Skin of body (tissue), 2 donors: ENCODE results near the gene MINDY3. TPM values are rescaled to one million over a fixed set of nuclear protein-coding genes. Genes with fewer than 3 reads are reported as not detected.
"Not testable (repeated sequence)": the region's sequence is repeated elsewhere in the genome, so short reads cannot be mapped to it uniquely, and the experiment has no call there.

Source experiments
- DNase-seq: peaks from one replicate; lab custom pipeline; 2025; lab: John Stamatoyannopoulos, UW
- total RNA-seq: library from RNA; depleted of rRNA; stranded (reverse); fragments of >200 nt; gene quantifications from one replicate; pipeline ENCODE4 v1.2.3, GENCODE V29; 2014

MINDY3 gene
- total RNA-seq, 1 donor from 2014 or later = 34.6 TPM

DNA sequence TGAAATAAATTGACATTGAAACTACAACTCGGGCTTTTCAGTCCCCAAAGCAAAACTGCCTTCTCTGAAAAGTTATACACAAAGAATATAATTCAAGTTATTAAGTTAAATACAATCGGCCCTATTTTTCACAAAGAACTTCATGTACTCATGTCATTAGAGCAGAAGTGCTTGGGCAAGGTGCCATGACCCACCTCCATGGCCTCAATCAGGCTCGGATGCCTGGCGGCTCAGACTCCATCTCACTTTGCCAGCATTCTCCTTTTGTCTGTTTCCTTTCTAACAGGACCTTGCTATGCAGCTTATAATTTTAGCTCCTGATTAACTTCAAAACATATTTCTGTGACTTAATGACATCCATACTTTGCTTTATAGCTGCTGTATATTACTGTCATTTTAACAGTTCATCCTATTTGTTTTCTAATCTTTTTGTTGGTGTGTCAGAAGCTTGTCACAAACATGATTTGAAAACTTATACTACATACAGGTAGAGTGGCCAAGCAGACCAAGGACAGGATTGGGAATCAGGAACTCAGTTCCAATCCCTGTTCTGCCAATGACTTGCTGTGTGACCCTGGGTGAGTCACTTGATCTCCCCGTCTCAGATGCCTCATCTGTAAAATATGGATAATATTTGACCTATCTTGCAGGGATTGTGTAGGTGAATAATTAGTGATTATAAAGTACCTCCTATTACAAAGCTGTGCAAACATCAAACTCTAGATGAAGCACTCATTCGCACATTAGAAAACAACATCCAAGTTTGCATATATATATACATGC is 79.8 kb downstream of the MINDY3 start:
- DNase-seq = no peak

DNA sequence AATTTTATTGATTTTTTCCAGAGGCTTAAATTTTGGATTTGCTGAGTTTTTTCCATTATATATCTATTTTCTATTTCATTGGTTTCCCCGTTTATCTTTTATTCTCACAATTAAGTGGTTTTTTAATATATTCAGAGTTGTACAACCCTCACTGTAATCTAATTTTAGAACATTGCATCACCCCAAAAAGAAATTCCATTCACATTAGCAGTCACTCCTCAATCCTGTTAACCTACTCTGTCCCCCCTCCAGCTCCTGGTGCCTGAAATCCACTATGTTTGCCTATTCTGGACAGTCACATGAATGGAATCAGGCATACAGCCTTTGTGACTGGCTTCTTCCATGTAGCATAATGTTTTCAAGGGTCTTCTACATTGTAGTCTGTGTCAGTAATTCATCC is 84.8 kb downstream of the MINDY3 start:
- no peak for DNase-seq

DNA sequence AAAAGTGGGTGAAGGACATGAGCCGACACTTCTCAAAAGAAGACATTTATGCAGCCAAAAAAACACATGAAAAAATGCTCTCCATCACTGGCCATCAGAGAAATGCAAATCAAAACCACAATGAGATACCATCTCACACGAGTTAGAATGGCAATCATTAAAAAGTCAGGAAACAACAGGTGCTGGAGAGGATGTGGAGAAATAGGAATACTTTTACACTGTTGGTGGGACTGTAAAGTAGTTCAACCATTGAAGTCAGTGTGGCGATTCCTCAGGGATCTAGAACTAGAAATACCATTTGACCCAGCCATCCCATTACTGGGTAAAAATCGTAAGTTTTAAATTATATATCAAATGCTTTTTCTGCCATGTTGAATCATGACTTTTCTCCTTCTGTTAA is 85.8 kb downstream of the MINDY3 start:
- not testable (repeated sequence) for DNase-seq

DNA sequence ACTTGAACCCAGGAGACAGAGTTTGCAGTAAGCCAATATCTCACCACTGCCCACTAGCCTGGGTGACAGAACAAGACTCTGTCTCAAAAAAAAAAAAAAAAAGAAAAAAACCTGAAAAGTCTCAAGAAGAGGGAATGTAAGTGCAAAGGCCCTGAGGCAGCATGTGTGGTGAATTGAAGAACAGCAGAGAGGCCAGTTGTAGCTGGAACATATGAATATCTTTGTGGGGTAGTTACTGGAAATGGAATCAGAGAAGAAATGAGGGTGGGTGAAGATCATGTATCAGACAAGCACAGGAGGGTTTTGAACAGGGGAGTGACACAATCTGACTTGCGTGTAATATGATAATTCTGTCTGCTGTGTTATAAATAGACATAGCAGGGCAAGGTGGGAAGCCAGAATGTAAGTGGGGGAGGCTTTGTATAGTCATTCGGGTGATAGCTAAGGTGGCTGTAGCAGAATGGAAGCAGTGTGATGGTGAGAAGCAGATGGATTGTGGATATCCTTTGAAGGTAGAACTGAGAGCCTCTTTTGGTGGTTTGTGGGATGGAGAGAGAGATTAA is 95.3 kb downstream of the MINDY3 start:
- DNase-seq = no peak

DNA sequence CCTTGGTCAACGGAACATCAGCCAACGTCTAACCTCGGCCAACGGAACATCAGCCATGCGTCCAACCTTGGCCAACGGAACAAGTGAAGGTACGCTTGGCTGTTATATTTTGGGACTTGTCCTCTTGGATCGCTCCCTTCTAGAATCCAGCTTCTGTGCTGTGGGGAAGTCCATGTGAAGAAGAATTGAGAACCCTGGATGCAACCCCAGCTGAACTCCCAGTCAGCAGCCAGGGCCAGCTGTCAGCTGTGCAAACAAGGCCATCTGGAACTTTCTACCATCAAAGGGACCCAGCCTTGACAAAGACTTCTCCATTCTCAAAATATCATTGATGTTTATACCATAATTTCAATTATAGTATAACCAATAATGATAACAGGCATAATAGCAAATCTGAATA is 97.3 kb downstream of the MINDY3 start:
- DNase-seq = no peak

DNA sequence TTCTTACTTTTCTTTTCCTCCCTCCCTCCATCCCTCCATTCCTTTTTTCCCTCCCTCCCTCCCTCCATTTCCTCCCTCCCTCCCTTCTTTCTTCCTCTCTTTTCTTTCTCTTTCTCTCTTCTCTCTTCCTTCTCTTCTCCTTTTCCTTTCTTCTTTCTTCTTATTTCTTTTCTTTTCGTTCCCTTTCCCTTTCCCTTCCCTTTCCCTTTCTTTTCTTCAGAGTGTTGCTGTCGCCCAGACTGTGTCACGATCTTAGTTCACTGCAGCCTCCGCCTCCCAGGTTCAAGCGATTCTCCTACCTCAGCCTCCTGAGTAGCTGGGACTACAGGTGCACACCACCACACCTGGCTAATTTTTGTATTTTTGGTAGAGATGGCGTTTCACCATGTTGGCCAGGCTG is 98.1 kb downstream of the MINDY3 start:
- DNase-seq = not testable (repeated sequence)

DNA sequence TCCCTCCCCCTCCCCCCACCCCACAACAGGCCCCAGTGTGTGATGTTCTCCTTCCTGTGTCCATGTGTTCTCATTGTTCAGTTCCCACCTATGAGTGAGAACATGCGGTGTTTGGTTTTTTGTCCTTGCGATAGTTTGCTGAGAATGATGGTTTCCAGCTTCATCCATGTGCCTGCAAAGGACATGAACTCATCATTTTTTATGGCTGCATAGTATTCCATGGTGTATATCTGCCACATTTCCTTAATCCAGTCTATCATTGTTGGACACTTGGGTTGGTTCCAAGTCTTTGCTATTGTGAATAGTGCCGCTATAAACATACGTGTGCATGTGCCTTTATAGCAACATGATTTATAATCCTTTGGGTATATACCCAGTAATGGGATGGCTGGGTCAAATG is 99.1 kb downstream of the MINDY3 start:
- DNase-seq = not testable (repeated sequence)

DNA sequence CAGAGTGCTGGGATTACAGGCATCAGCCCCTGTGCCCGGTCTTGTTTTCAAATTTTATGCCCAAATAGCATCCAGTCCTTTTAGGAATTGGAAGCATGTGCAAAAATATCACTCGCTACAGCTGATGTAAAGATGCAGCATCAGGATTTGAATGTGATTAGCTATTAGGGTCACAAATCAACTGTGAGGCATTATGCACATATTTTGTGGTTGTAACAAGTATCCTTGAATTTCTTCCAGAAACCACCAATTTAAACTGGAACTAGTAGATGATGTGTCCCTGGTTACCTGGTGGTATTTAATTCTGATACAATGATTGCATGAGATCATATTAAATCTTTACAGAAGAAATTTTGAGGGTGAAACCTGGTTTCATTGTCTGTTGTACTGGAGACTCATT is 99.6 kb downstream of the MINDY3 start:
- DNase-seq = no peak

DNA sequence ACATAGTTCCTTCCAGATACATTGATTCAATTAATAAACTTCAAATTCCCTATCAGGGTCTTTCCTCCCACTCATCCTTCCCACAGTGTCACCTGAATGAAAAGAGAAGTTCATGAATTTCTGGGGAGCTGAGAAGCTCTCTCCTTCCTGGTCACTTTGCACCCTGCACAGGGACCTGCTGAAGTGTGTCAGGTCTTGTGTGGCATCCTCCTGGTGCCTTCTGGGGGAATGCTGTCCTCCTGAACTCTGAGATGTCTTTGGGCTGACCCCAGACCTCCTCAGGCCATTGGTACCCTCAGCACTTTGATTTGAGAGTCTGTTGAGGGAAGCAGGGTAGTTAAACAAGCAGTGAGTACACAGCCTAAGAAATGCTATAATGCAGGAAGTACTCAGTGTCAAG is 101.0 kb downstream of the MINDY3 start:
- no peak for DNase-seq

DNA sequence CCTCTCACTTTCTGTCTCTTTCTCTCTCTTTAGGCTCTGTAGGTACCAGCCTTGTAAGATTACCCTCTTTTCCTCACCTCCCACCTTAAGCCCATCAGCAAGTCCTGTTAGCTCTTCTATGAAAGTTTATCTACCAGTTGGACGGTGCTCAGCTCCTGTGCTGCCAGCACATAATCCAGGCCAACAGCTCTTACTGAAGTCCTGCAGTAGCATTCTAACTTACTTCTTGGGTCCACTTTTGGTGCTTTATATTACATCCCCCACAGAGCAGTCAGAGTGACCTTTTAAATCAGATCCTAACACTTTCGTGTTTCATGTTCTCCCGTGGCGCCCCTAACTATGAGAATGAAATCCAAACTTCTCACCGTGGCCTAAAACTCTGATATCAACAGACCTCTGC is 101.7 kb downstream of the MINDY3 start:
- DNase-seq = no peak

DNA sequence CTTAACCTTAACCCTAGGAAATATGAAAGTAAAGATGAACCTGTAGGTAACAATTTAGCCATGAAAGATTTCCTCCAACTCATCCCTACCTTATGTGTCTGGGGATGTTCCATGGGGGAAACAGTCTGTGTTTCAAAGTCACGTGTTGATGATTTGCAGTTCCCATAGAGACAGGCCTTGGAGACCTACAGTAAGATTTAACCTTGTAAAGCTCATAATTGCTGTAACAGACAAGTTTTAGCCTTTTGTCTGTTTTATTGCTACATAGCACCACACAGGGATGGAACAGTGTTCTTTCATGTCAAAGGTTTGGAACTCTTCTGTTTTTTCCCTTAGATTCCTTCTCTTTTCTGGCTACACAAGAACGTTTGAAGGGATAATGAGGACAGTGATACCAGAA is 105.4 kb downstream of the MINDY3 start:
- no peak for DNase-seq

DNA sequence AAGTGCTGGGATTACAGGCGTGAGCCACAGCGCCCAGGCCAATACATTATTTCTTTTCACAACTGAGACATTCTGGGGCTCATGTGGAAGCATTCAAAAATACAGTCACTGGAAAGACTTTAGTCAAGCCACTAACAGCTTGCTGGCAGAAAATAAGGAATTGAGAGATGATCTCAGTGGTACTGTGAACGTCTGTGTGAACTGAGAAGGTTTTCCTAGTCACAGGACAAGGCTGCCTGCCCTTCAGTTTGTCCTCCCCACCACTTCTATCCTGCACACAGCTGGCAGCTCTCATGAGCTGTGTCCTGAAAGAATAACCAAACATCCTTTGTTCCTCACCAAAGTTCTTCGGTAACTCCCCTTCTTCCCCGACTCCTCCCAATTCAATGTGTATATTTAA is 109.3 kb downstream of the MINDY3 start:
- DNase-seq = peak; percentile 80

DNA sequence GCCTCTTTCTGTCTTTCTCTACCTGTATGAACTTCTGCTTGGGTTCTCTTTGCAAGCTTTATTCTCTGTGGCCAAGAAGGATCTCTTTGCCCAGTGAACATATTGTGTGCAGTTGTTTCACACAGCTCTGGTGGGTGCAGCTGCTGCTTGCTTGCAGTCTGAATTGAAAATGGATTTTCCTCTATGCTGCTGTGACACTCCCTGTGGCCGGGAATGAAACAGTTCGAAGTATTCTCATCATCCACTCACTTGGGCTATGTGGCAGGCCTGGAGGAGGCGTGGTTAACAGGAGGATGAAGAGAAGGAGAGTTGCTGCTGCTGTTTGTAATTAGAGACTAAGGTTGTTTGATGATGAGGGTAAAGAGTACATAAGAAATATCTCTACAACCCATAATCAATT is 112.2 kb downstream of the MINDY3 start:
- peak; percentile 53 for DNase-seq

DNA sequence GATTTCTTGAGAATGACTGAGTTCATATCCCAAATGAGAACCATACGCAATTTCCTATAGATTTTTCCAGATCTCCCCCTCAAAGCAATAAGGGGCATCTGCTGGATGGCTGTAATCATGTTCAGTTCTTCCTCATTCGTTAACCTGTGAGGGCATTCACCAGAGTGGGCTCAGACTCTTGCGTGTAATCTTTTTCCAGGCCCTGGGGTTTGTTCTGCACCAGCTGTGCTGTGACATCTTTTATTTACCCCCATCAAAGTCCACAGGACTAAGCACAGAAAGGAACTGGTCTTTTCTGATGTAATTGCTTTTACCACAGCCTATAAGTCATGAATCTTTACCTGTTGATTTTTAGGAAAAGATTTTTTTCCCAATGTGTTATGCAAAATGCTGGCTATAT is 112.7 kb downstream of the MINDY3 start:
- no peak for DNase-seq

DNA sequence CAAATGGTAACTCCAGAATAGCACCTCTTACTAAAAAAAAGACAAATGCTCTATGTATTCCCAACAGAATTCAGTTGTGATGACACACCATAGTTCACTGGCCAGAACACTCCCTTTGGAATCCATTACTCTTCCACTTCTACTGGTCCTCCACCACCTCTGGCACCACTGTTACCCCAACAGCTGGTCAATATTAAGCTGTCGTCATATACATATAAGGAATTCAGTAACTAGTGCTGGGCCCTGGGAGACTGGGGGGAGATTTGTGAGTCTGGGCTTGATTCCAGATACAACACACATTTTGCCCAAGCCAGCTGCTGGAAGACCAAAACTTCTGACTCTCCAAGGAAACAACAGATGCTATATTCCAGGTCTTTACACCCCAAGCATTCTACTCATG is 114.6 kb downstream of the MINDY3 start:
- peak; percentile 78 for DNase-seq

DNA sequence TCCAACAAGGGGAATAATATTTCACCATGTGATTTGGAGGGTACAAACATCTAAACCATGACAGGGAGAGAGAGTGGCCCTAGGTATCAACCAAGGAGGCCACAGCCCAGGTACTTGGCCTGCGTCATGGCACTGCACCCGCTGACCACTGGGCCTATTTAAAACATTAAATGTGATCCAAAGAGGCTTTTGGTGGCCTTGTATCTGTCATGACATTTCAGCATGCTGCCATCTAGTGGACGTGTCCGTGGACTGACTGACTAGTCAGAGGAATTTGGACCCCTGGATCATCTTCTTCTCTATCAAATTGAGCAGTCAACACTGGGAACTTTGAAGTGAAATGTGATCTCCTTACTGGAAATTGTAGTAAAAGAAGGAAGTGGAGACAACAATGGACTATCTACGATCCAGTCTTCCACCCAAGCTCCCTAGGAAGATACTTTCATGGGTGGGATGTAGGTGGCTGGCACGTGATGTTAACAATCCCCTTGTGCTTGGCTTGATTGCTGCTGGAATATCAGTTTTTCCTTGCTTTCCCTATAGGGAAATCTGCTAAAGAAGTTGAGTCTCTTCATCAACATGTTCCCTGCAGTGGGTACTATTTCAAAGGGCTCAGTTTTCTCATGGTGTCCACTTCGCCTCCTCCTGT is 116.0 kb downstream of the MINDY3 start:
- DNase-seq = no peak

DNA sequence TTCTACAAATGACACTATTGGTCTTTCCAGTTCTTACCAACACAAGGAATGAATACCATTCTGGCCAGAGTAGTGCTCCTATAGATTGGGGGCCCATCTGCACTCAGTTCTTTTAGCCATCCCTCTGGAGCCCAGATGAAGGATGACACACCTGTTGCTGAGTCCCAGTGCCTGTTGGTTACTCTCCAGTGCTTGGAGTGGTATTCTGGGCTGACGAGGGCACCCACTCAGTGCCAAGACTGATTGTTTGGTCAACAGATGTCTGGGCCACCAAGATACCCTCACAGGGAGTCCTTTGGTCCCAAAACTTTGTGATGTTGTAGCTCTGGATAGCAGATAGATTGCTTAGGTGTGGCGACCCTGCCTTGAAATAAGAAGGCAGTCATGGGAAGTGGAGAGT is 116.9 kb downstream of the MINDY3 start:
- no peak for DNase-seq

DNA sequence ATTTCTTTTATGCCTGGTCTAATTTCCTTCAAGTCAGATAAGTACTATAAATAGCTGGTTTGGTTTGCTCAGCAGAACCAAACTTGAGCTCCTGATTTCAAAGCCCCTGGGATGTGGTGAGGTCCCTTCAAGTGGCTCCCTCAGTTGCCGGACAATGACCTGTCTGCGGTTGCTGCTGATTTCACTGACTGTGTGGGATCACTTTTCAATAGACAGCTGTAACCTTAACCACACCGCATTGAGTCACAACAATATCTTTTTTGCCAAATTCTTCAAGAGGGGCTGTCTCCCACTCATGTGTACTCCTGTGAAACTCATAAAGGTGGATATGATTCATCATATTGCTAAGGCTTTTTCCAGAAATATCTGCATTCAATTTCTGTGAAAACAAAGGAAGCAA is 117.5 kb downstream of the MINDY3 start:
- DNase-seq = no peak

DNA sequence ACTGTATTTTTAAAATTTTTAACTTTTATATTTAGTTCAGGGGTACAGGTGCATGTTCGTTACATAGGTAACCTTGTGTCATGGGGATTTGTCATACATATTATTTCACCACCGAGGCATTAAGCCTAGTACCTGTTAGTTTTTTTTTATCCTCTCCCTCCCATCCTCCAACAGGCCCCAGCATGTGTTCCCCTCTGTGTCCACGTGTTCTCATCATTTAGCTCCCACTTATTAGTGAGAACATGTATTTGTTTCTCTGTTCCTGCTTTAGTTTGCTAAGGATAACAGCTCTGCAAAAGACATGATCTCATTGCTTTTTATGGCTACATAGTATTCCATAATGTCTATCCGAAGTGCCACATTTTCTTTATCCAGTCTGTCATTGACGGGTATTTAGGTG is 118.2 kb downstream of the MINDY3 start:
- no peak for DNase-seq

DNA sequence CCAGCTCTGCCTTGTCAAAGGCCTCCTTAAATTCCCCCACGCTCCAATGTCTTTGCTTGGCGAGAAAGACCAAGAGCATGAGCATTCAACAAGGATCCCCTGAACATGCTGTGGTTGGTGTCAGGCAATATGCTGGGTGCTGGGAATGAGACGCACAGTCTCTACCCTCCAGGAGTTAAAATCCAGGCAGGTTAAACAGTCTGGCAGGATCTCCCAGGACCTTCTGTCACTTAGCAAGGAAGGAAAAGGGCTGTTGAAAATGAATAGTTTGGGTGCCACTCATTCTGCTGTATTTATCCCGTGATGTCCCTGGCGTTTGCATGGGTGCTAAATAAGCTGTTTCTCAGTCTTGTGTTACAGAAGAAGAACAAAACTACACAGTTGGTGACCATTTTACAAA is 118.7 kb downstream of the MINDY3 start:
- DNase-seq = no peak

DNA sequence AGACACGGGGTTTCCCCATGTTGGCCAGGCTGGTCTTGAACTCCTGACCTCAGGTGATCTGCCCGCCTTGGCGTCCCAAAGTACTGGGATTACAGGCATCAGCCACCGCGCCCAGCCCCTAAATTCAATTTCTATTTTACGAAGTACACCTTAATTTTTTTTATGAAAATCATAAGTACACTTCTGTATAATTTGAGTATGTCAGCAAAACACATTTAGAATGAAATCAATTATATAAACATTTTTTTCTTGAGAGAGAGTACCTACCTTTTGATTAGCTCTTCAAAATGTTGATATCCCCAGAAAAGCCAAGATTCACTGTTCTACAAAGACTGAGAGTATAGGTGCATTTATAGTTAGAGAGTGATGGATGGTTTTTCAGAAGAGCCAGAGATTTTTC is 120.0 kb downstream of the MINDY3 start:
- DNase-seq = no peak

DNA sequence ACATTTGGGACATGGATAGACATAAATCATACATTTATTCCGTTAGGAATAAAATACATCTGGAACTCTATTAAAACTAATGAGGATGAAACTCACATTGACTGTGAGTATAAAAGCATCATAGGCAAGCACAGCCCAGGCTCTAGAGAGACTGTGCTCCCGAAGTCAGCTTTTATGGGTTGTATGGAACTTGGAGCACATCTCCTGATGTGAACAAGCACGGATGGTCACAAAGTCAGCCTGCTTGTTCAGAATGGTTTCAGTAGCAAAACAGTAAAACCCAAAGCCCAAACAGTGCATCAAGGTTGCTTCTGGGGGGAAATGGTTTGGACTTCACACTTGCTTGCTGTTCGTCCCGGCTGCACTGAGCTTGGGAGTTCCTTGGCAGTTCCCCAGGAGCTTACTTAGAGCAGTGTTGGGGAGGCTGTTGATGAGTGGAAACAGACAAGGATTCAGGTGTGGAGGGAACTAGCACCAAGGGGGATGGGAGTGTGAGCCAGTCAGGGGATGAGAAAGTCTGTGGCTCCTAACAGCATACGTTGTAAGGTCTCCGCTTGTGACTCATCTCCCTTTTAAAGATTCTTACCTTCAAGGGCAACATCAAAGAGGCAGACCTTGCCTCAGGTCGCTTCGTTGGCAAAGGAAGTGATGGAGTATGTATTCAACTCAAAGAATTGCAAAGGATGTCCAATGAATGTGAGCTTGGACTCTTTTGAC is 120.9 kb downstream of the MINDY3 start:
- DNase-seq = peak; percentile 75
